T-helper 1 cell (primary cell): Measurements from ENCODE around the gene ZER1.
A peak's percentile ranks its signal among the peaks of the same experiment; 100 is the strongest.

ENCODE experiments used
- DNase-seq, 5 donors: peaks; one replicate each; pipeline ENCODE4 v3.0.0-alpha.2; 2012 to 2020

The ZER1 gene

GRCh38 chr9:128689820-128690683 lies 81.7 kb downstream of the ZER1 start:
- peak; percentile 49 to 66 (median 58) for DNase-seq

- DNase-seq: peak in 3 of 5 donors; percentile 43 to 54 (median 53)
Measured at GRCh38 chr9:128689293-128689774, 82.4 kb downstream of the ZER1 start.

DNA sequence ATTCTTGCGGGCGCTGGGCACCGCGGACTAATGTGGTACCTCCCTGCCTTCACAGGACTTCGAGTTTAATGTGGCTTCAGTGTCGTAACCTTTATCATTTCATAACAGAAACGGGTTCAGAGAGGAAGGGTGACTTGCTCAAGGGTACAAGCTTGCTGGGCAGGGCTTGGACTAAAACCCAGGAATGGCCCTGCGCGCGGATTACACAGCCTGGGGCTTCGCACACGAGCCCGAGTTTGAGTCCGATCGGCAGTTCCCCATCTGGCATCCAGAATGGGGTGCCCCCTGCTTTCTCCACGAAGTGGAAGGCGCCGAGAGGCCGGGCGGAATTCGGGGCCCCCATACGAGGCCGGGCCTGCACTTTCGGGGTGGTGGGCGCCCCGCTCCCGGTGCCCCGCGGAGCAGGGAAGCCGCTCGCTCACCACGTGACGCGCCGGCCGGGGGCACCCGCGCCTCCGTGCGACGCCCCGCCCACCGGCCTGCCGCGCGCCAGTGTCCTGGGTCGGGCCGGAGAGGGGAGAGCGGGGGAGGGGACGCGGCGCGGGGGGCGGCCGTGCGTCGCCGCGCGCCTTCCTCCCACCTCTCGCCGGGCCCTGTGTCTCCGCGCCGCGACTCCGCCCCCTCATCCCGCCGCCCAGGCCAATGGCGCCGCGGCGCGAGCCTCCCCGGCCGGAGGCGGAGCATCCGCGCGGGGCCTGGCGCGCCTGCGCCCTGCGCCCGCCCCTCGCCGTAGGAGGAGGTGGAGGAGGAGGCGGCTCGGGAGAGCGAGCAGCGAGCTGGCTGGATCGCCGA lies 83.0 kb downstream of the ZER1 start, which contains the start of gene SET:
Gene SET (plus strand): TSS at position 722 of the 792 bp plus-strand sequence. CDS start 361 bp downstream, outside the sequence.
- DNase-seq: peak; percentile 82 to 95 (median 87)

DNA sequence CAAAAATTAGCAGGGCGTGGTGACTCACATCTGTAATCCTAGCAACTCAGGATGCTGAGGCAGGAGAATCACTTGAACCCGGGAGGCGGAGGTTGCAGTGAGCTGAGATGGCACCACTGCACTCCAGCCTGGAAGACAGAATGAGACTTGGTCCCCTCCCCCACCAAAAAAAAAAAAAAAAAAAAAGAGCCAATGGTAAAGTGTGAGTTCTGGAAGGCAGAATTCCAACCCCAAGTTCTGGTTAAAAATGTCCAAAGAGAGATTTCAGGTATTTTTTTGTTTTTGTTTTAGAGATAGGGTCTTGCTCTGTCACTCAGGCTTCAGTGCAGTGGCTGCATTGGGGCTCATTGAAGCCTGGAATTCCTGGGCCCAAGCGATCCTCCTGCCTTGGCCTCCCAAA lies 84.3 kb downstream of the ZER1 start:
- DNase-seq: no peak

DNA sequence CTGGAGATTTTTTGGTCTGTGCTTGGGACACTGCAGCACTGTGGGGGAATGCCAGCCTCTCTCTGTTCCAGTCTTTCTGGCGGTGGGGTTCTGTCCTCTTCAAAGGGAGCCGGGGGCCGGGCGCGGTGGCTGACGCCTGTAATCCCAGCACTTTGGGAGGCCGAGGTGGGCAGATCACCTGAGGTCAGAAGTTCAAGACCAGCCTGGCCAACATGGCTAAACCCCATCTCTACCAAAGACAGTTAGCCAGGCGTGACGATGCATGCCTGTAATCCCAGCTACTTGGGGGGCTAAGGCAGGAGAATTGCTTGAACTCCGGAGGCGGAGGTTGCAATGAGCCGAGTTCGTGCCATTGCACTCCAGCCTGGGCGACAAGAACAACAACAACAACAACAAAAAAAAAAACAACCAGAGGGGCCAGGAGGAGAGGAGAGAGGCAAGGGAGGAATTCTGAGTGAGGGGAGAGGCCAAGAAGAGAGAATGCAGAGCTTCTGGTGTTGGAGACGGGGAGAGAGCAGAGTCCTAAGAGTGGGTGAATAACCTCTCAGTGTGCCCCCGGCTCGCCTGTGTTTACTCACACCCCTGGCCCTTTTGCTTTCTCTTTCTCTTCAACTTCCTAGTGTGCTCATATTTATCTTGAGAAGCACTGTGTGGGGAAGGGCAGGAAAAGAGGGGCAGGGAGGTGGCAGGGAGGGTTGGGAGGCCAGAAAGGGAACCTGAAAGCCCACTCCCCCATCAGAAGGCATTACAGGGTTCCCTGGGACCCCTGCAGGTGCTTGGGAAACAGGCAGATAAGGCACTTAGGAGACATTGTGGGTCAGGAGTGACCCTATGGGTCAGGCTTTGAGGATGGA lies 85.9 kb downstream of the ZER1 start:
- DNase-seq: peak in 2 of 5 donors; percentile 32 to 61

DNA sequence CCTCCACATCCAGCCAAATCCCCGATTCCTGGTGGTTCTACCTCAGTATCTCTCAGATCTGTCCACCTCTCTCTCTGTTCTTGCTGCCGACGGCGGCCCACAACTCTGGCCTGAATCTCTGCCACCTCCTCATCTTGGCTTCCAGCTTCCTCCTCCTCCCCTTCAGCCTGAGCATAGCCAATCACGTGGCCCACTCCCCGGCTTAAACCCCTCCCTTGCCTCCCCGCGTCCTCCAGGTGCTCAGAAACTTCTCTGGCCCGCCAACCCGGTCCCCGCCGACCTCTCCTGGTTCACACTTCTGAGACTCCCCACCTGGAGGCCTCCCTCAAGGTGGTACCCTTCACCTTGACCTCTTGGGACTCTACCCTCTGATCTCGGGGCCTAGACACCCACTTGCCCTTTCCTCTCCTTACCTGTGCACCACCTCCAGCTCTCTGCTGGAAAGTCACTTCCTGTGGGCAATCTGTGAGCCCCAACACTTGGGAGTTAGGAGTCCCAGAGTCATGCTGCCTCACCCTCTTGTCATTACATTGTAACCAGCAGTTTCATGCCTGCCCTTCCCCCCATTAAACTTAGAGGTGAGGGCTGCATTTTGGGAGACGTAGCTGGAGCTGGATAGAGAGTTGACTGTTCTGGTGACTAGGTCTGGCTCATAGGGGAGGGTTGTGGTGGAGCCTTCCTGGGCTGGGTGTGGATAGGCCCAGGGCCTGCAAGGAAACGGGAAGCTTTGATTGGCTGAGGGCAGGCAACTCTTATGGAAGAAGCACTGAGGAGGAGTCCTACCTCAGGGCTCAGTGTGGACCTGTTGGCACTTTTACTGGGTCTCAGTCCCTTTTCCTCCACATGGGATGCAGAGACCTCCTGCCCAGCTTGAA lies 87.2 kb downstream of the ZER1 start:
- peak; percentile 59 to 81 (median 66) for DNase-seq

DNA sequence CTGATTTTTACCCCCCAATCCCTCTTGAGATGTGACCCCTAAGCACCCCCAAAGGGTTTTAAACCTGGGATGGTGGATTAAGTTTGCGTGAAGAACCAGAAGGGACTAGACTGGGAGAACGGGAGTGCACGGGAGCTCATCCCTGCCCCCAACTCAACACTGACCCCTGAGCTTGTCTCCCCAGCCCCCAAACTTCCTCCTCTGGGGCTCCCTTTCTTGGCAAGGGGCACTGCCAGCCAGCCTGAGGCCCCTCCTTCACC lies 87.7 kb downstream of the ZER1 start:
- DNase-seq: no peak

GRCh38 chr9:128683340-128684064 lies 88.2 kb downstream of the ZER1 start:
- peak in 1 of 5 donors; percentile 36 for DNase-seq
